HG03520 (cell line): ENCODE data around the gene PNMA5.

Source experiments
- ATAC-seq: cut with Tn5 transposase; IDR thresholded peaks from one replicate; pipeline ENCODE4 v1.9.1; 2021; ENCODE audit warnings: mild to moderate bottlenecking, moderate library complexity; ENCODE audit not compliant: unreplicated experiment

Gene PNMA5

GRCh38 chrX:152959626-152960025, 34.3 kb downstream of the PNMA5 start:
- ATAC-seq = no peak

- ATAC-seq = peak; percentile 94
Observed at GRCh38 chrX:152958524-152959465, 35.1 kb downstream of the PNMA5 start.

- no peak for ATAC-seq
Observed at GRCh38 chrX:152958047-152958446, 35.9 kb downstream of the PNMA5 start.

GRCh38 chrX:152950786-152951185, 43.1 kb downstream of the PNMA5 start:
- ATAC-seq = no peak

GRCh38 chrX:152949114-152949513, 44.8 kb downstream of the PNMA5 start:
- no peak for ATAC-seq

- ATAC-seq = no peak
Observed at GRCh38 chrX:152946681-152947080, 47.2 kb downstream of the PNMA5 start.

GRCh38 chrX:152945021-152945979, 48.6 kb downstream of the PNMA5 start:
- no peak for ATAC-seq

GRCh38 chrX:152943826-152944225, 50.1 kb downstream of the PNMA5 start:
- ATAC-seq = no peak

GRCh38 chrX:152942077-152942442, 51.9 kb downstream of the PNMA5 start:
- no peak for ATAC-seq

- peak; percentile 83 for ATAC-seq
Observed at GRCh38 chrX:152941328-152942076, 52.4 kb downstream of the PNMA5 start.
